GM19452 (cell line): ENCODE measurements around the gene TFE3.
"Not testable (repeated sequence)": the region's sequence is repeated elsewhere in the genome, so short reads cannot be mapped to it uniquely, and the experiment has no call there.

Experiments used
- ATAC-seq: cut with Tn5 transposase; IDR thresholded peaks from one replicate; pipeline ENCODE4 v1.9.1; 2021; ENCODE audit not compliant: unreplicated experiment

TFE3 gene

GRCh38 chrX:49002091-49002935 lies 40.8 kb downstream of the TFE3 start, which contains the start of gene GRIPAP1:
GRIPAP1 (minus strand) TSS chrX:49002264; CDS start chrX:49002229, 35 bp downstream.
- peak; percentile 75 for ATAC-seq

- ATAC-seq: peak; percentile 28
These were observed 41.6 kb downstream of the TFE3 start for GRCh38 chrX:49001521-49002090.

GRCh38 chrX:49000636-49001035 lies 42.5 kb downstream of the TFE3 start:
- no peak for ATAC-seq

- ATAC-seq: no peak
These were observed 44.1 kb downstream of the TFE3 start for GRCh38 chrX:48999030-48999429.

GRCh38 chrX:48998391-48998790 lies 44.8 kb downstream of the TFE3 start:
- ATAC-seq: no peak

GRCh38 chrX:48997865-48998264 lies 45.3 kb downstream of the TFE3 start:
- no peak for ATAC-seq

DNA sequence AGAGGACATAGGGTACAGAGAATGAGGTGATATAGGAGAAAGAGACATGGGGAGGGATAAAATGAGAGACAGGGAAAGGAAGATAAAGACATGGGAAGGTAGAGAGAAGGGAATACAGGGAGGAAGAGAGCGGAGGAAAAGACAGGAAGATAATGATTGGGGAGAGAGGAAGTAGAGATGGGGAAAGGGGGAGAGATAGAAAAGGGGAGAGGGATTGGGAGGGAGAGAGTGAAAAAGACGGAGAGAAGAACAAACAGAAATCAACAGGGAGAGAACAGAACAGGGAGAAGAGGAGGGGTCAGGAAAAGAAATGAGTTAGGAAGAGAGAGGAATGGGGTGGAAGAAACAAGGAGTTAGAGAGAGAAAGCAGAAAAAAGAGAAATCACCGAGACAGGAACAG lies 45.7 kb downstream of the TFE3 start:
- ATAC-seq: no peak

DNA sequence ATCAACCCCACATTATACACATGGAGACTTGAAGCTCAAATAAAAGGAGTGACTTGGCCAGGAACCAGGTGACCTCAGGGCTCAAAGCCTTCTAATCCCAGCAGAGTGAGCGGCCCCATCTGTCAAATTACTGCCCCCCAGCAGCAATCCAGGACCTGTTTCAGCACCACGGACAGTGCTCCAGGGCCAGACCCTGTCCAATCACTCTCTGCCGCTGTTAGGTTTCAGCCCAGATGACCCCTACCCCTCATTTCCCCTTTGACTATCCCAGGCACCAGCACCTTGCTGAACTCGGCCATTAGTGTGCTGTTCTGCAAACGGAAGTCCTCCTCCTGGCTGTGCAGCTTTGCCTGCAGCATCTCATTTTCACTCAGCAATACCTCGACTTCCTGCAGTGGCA lies 46.2 kb downstream of the TFE3 start:
- ATAC-seq: no peak

GRCh38 chrX:48992341-48992740 lies 50.8 kb downstream of the TFE3 start:
- ATAC-seq: no peak

DNA sequence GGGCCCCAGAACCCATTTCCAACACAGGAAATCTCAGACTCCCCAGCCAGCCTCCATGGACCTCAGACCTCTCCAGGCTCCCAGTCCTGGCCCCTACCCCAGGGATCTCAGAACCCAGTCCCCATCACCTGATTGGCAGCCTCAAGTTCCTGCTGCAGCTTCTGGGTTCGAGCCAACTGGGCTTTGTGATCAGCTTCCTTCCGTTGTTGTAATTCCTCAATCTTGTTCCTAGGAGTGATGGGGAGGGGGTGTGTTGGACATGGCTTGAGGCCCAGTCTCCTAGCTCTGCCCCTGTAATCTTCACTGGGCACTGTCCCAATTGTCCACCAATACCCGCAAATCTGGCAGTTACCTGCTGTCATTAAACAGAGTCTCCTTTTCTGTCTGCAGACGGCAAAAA lies 53.7 kb downstream of the TFE3 start:
- no peak for ATAC-seq

DNA sequence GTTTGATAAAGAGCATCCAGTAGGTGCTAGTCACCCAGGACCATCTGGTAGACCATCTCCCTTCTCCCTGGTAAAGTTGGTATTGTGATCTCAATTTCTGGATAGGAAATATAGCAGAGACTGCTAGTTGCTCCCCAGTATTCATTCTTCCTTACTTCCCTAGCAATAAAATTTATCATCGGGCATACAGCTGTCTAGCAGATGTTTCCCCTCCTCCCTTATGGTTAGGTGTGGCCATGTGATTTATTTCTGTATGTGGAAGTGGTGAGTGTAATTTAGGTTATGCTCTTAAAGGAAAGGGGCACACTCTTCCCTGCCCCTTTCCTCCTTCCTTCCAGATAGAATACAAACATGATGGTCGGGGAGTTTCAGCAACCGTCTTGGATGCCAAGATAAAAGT lies 59.3 kb downstream of the TFE3 start:
- ATAC-seq: no peak

DNA sequence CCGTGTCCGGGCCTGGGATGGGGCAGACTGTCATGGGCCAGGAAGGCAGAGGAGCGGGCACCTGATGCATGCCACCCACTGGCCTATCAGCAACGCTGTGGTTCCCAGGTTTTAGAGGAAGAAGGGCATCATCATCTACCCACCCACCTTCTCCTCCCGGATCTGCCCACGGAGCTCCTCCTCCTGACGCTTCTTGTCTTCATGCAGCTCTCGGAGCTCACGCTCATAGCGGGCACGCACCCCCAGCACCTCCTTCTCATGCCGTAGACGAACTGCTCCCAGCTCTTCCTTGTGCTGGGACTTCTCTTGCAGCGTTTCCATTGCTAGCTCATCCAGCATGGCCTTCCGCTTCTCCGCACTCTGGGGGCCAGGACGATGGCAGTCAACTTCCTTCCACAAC lies 60.1 kb downstream of the TFE3 start:
- no peak for ATAC-seq

DNA sequence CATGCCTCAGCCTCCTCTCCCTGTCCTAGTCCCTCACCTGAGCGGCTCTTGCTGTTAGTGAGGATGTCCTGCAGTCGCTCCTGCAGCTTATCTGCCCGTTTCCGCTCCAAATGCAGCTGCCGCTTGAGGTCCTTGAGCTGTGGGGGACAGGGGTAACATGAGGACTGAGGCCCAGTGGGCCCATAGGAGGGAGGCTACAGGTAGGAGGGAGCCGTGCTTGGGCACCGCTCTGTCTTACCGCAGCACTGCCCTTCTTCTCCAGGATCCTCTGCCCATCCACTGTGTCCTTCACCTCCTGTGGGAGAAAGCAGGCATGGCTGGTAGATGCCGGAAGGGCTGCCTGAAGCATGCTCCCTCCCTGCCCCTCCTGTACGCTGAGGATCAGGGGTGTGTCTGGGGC lies 62.0 kb downstream of the TFE3 start:
- no peak for ATAC-seq

DNA sequence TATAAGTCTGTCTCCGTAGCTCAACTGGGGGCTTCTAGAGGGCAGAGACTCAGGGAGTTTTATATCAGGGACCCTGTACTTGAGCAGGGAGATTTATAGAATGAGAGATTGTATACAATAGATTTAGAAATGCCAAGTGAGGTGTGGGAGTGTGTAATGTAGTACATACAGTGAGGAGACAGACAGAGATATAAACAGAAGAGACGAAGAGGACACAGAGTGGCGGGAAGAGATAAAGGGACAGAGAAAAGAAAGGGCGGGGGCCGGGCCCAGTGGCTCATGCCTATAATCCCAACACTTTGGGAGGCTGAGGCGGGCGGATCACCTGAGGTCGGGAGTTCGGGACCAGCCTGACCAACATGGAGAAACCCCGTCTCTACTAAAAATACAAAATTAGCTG lies 62.8 kb downstream of the TFE3 start:
- ATAC-seq: not testable (repeated sequence)
